Fibroblast of lung (primary cell): ENCODE results near the gene RCAN2.

Experiments used
- CTCF ChIP-seq, 2 donors: IDR thresholded peaks in 1 of 2; conservative IDR thresholded peaks in 1 of 2; 1 replicate in 1 of 2; 2 replicates in 1 of 2; pipeline ENCODE4 v1.5.1; 2011 to 2012; ENCODE audit warnings: low read length in 2 of 2, control low read depth in 1 of 2, inconsistent platforms in 1 of 2, low read depth in 1 of 2, mild to moderate bottlenecking in 1 of 2
- EZH2 ChIP-seq: IDR thresholded peaks from 2 replicates; pipeline ENCODE4 v1.5.1; 2012; ENCODE audit warnings: low read length, control low read depth, mild to moderate bottlenecking; ENCODE audit errors: missing control alignments

- no peak for TF ChIP-seq CTCF (conservative IDR thresholded peaks at IDR 0.05 in 1 of 2, IDR thresholded peaks at IDR 0.05 in 1 of 2; ENCODE audit: low read depth in 1 of 2, low read length in 2 of 2)
- TF ChIP-seq EZH2 = no peak
These were observed 227.6 kb downstream of the RCAN2 start for GRCh38 chr6:46263707-46264086.
